GM19468 (cell line): ENCODE measurements around the gene FUT6.
"Not testable (repeated sequence)": the region's sequence is repeated elsewhere in the genome, so short reads cannot be mapped to it uniquely, and the experiment has no call there.

ENCODE experiments used
- ATAC-seq: cut with Tn5 transposase; IDR thresholded peaks from one replicate; pipeline ENCODE4 v1.9.1; 2021; ENCODE audit warnings: mild to moderate bottlenecking, moderate library complexity, moderate number of reproducible peaks; ENCODE audit not compliant: unreplicated experiment; ENCODE audit errors: extremely low read depth

The FUT6 gene

DNA sequence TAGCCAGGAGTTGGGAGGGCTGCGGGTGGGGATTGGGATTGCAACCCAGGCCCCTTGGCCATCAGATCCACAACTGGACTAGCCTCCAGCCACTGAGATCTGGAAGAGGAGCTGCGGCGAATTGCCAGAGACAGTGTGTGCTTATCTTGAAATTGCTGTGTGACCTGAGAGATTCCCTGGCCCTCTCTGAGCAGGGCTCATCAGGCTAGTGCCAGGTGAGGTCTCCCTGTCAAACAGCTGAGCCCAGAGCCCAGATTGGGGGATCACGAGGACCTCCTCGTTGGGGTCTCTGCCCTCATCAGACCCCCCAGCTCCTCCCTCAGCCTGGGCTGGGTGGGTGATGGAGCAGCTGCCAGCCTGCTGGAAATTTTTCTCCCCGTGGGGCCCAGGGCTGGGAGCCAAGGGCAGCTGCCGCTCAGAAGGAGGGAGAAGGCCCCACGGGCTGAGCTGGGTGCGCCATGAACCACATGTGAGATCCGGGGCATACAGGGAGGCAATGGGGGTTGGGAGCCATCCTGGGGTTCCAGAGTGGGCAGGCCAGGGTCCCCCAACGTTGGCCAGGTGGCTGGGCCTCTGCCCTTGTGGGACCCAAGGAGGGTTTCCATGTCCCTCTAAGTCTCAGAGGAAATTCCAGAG, 23.6 kb upstream of the FUT6 start:
- ATAC-seq: no peak

GRCh38 chr19:5857203-5858081, 17.9 kb upstream of the FUT6 start:
- no peak for ATAC-seq

DNA sequence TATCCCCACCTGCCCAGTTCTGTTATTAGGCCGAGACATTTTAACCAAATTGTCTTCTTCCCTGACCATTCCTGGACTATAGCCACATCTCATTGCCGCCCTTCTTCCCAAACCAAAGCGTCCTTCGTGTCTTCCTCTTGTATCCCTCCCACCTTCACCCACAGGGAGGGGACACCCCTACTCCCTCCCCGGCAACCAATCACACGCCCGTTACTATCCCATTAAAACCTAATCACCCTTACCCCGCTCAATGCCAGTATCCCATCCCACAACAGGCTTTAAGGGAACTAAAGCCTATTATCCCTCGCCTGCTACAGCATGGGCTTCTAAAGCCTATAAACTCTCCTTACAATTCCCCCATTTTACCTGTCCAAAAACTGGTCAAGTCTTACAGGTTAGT, 15.6 kb upstream of the FUT6 start:
- not testable (repeated sequence) for ATAC-seq

GRCh38 chr19:5854121-5854520, 14.6 kb upstream of the FUT6 start:
- not testable (repeated sequence) for ATAC-seq

GRCh38 chr19:5851302-5851701, 11.8 kb upstream of the FUT6 start, which contains the start of gene FUT3:
Gene FUT3, minus strand, starts transcription at chr19:5851449.
- ATAC-seq: no peak

GRCh38 chr19:5850743-5851293, 11.3 kb upstream of the FUT6 start:
- no peak for ATAC-seq

GRCh38 chr19:5850189-5850588, 10.7 kb upstream of the FUT6 start:
- no peak for ATAC-seq

GRCh38 chr19:5848621-5849020, 9.1 kb upstream of the FUT6 start:
- not testable (repeated sequence) for ATAC-seq

GRCh38 chr19:5847846-5848245, 8.3 kb upstream of the FUT6 start:
- not testable (repeated sequence) for ATAC-seq

GRCh38 chr19:5844456-5845433, 5.2 kb upstream of the FUT6 start:
- ATAC-seq: no peak

DNA sequence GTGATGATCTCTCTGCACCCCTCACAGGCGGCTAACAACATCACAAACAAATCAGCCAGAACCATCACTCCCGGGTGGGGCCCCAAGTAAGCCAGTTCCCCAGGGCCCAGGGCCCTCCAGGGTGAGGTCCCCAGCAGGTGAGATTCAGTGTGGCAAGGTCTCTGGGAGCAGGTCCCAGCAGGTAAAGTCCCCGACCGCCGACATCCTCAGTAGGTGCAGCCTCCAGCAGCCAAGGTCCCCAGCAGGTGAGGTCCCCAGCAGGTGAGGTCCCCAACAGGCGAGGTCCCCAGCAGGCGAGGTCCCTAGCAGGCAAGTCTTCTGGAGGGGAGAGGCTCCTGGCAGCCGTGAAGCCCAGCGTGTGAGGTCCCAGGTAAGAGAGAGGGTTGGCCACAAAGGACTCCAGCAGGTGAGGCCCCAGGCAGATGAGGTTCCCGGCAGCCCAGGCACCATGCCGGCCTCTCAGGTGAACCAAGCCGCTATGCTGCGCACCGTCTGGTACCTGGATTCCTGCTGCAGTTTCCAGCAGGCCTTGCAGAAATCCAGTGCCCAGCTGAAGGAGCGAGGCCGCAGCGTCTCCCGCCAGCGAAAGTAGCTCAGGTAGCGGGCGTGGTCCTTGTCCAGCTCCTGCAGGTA, 3.9 kb upstream of the FUT6 start:
- no peak for ATAC-seq

GRCh38 chr19:5841735-5842111, 2.2 kb upstream of the FUT6 start:
- not testable (repeated sequence) for ATAC-seq

GRCh38 chr19:5838353-5839064, 993 bp downstream of the FUT6 start:
- ATAC-seq: no peak

DNA sequence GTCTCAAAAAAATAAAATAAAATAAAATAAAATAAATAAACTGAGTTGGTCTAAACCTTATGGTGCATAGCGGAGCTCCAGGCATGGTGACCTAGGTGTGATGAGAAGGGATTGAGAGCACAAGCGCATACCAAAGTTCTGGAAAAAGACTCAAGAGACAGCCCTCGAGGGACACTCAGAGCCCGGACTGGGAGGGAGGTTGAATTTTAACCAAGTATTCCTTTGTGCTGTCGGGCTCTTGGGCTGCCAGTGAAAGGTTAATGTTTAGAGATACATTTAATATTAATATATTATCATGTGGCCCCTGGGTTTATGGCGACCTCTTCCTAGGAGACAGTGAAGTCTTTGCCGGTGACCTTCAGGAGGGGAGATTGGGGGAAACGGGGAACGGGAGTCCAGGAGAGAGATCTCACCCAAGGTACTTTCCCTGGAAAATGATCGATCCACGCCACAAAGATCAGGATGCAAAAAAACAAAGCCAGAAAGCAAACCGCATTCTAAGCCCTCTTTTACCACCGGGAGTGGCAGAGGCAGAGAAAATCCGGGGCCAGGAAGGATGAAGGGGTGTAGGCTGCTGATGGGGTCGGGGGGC, 1.6 kb downstream of the FUT6 start:
- ATAC-seq: no peak

DNA sequence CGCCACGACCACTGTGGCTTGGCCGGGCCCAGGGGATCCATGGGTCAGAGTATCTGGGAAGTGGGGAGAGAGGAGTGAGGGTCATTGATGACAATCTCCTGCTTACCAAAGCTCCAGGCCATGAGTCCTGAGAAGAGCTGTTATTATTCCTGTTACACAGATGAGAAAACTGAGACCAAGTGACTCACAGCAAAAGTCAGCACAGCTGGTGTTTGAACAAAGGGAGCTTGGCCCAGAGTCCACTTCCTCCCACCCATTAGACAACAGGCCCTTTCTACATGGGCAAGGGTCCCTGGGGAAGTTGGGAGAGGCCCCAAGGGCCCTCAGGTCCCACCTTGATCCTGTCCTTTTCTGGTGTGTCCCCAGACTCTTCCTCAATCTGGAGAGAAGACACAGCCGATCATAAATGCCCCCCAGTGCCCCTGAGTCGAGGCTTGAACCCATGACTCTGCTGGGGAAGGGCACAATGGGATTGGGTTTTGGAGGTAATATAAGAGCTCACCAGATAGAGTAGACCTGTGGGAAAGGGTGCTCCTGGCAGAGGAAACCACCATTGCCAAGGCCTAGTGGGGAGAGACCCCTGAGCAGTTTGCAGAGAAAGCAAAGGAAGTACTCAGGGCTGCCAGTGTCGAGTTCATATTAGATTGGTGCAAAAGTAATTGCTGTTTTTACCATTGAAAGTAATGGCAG, 6.8 kb downstream of the FUT6 start:
- no peak for ATAC-seq

GRCh38 chr19:5832061-5832460, 7.4 kb downstream of the FUT6 start:
- no peak for ATAC-seq

GRCh38 chr19:5831159-5831558, 8.3 kb downstream of the FUT6 start:
- ATAC-seq: no peak
